ACHN (cell line): ENCODE results near the gene CDHR2.
A peak's percentile ranks its signal among the peaks of the same experiment; 100 is the strongest.

Experiments used
- DNase-seq: peaks from one replicate; pipeline ENCODE4 v3.0.0-alpha.2; 2015
- in situ Hi-C: cut with HindIII; loops from 2 replicates; pipeline ENCODE4 v1.10.0; 2017; ENCODE audit warnings: low sequenced_read_pairs, low pct_ligation_motif_present, low pct_unique_long_range_greater_than_20kb

CDHR2 gene

GRCh38 chr5:176559683-176560082 lies 10.5 kb downstream of the CDHR2 start:
- in situ Hi-C loops, result no loop called here
- DNase-seq, result no peak

DNA sequence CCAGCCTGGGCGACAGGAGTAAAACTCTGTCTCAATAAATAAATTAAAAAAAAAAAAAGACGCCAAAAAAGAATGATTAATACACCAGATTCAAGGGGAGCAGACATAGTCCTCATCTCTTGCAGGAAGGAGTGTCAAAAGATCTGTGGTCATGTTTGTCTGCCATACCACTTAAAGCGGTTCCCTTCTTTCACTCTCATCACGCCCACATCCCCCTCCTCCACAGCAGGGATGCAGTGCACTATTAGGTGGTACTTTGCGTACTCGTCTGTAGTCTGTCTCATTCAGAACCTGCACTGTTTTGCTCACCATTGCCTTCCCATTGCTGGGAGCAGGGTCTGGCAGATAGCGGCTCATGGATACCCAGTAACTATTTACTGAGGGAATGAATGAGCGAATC lies 11.2 kb downstream of the CDHR2 start:
- no peak for DNase-seq
- in situ Hi-C loops, result no loop called here

GRCh38 chr5:176561259-176561658 lies 12.1 kb downstream of the CDHR2 start:
- DNase-seq, result no peak
- in situ Hi-C loops, result no loop called here

GRCh38 chr5:176562189-176562588 lies 13.0 kb downstream of the CDHR2 start:
- DNase-seq, result no peak

GRCh38 chr5:176564002-176564401 lies 14.9 kb downstream of the CDHR2 start:
- no peak for DNase-seq
- in situ Hi-C loops, result no loop called here

More at GRCh38 chr5:176562189-176562588, 13.0 kb downstream of the CDHR2 start:
- in situ Hi-C loops, result no loop called here

GRCh38 chr5:176565760-176566288 lies 16.7 kb downstream of the CDHR2 start:
- in situ Hi-C loops, result no loop called here
- no peak for DNase-seq

GRCh38 chr5:176568657-176569056 lies 19.5 kb downstream of the CDHR2 start:
- in situ Hi-C loops, result no loop called here
- no peak for DNase-seq

DNA sequence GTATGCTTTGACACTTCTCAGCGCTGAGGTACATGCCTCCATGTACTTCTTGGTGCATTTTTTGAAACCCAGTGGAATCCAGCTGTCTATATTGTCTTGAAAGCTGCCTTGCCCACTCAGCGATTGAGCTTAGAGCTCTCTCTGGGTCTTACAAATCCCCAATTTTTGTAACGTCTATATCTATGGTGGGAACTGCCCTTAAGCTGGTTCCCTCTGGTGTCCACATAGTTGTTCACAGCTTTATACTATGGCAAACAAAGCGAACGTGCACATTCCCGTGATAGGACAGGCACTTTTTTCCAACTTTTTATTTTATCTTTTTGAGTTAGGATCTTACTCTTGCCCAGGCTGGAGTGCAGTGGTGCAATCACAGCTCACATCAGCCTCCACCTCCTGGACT lies 20.9 kb downstream of the CDHR2 start:
- no peak for DNase-seq
- in situ Hi-C loops, result no loop called here

DNA sequence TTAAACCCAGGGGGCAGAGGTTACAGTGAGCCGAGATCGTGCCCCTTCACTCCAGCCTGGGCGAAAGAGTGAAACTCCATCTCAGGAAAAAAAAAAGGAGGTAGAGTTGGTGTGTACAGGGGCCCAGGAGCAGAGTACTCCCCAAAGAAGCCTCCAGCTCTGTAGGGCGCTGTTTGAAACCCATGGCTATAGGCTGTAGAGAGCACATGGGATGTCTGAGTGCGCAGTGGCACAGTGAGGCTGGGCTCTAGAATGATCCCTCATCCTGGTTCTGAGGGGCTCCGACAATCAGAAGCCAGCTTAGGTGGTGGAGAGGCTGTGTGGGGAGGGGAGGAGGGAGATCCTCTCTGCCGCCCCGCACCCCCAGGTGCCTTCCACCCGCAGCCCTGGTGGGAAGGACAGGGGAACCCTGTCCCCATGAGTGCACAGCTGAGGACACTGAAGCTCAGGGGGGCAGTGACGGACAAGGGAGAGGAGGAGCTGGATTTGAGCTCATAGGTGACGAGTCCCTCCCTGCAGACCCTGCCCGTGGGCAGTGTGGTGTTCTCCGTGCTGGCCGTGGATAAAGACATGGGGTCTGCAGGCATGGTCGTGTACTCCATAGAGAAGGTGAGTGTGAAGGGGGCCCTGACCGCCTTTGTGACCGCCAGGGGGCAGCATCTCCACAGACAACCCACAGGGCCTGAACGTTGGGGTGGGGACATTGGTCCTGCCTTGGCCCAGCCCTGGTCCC lies 24.6 kb downstream of the CDHR2 start:
- DNase-seq, result peak; percentile 42
- in situ Hi-C loops, result no loop called here

DNA sequence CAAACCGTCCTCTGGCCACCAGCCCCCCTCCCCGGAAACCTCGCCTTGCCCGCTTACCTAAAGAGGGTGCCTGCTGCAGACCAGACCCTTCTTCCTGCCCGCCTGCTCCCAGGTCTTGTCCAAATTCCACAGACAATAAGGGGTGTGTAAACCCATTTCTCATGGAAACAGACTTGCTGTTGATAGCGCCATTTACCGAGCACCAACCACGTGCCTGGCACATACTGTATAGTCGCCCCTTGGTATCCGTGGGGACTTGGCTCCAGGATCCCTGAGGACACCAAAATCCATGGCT lies 25.1 kb downstream of the CDHR2 start:
- DNase-seq, result no peak
- in situ Hi-C loops, result no loop called here

DNA sequence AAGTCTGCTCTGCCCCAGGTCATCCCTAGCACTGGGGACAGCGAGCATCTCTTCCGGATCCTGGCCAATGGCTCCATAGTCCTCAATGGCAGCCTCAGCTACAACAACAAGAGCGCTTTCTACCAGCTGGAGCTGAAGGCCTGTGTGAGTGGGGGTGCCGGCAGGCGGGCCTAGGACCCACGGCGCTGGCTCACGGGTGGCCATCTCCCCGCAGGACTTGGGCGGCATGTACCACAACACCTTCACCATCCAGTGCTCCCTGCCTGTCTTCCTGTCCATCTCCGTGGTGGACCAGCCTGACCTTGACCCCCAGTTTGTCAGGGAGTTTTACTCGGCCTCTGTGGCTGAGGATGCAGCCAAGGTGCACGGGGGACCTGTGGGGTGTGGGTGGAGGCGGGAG lies 25.9 kb downstream of the CDHR2 start:
- in situ Hi-C loops, result no loop called here
- DNase-seq, result no peak

DNA sequence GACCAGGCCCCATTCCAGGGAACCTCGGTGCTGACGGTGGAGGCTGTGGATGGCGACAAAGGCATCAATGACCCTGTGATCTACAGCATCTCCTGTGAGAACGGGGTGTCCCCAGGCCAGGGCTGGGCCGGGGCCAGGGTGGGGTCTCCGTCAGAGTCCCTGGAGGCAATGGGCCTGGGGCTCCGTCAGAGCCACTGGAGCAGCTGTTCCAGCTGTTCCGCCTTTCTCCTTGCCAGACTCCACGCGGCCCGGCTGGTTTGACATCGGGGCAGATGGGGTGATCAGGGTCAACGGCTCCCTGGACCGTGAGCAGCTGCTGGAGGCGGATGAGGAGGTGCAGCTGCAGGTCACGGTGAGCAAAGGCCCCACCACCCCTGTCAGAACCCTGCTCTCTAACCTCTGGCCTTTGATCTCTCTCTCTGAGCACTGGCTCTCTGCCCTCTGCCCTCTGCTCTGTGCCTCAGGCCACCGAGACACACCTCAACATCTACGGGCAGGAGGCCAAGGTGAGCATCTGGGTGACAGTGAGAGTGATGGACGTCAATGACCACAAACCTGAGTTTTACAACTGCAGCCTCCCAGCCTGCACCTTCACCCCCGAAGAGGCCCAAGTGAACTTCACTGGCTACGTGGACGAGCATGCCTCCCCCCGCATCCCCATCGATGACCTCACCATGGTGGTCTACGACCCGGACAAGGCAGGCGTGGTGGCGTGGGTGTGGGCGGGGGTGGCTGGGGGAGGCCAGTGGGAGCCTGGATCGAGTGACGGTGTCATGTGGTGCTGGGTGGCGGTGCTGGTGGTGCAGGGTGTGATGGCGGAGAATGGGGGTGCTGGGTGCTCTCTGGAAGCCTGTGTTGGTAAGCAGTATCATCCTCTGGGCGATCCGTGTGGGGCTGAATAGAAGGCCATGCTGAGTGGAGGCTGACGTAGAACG lies 26.6 kb downstream of the CDHR2 start:
- in situ Hi-C loops, result no loop called here
- no peak for DNase-seq

GRCh38 chr5:176577312-176578176 lies 28.4 kb downstream of the CDHR2 start:
- in situ Hi-C loops, result no loop called here
- no peak for DNase-seq

DNA sequence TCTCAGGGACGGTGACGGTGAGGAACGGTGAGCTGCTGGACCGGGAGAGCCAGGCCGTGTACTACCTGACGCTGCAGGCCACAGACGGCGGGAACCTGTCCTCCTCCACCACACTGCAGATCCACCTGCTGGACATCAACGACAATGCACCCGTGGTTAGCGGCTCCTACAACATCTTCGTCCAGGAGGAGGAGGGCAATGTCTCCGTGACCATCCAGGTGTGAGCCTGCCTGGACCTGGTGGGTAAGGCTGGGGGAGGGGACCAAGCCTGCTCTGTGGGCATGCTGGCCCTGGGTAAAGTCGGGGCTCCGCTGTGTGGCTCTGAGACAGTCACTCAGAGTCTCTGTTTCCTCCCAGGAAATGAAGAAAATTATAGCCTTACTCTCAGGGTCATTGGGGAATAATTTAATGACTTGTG lies 29.3 kb downstream of the CDHR2 start:
- in situ Hi-C loops, result no loop called here
- peak; percentile 14 for DNase-seq

- no peak for DNase-seq
- in situ Hi-C loops, result no loop called here
These were observed 30.2 kb downstream of the CDHR2 start for GRCh38 chr5:176579323-176579722.

DNA sequence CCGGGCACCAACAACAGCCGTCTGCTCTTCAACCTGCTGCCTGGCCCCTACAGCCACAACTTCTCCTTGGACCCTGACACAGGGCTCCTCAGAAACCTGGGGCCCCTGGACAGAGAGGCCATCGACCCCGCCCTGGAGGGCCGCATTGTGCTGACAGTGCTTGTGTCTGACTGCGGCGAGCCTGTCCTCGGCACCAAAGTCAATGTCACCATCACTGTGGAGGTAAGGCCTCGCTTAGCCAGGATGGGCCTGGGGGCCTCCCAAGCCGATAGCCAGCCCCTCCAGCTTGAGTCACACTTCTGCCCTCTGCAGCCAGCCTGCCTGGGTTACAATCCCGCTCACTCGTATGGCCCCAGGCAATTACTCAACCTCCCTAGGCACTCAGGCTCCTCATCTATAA lies 32.2 kb downstream of the CDHR2 start:
- DNase-seq, result no peak
- in situ Hi-C loops, result no loop called here

DNA sequence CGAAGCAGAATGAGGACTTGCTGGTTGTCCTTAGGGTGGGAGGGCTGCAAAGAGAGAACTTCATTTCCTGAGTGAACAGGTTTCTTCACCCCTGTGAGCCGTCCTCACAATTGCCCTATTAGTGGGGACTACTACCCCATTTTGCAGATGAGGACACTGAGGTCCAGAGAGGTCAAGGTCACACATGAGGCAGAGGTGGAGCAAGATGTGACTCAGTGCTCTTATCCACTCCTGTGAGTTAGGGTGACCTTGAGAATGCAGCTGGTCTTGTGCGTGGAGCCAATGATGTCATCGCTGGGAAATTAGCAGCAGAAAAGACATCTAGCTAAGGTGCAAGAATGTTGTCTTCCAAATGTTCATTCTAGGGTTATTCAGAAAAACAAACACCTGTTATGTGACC lies 33.9 kb downstream of the CDHR2 start:
- in situ Hi-C loops, result no loop called here
- DNase-seq, result no peak

DNA sequence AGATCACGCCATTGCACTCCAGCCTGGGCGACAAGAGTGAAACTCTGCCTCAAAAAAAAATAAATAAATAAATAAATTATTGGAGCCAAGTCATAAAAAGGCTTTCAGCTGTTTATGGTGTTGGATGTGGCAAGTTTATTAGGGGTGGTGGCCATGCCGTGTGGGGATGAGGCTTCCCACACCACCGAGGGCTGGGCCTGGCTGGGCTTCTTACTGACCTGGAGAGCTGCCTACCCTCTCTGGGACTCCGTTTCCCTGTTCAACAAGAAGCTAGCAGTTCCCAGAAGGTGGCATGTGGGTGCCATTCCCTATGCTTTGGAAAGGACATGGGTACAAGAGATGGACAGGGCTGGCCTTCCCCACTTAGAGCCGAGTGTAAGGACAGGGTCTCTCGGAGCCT lies 38.3 kb downstream of the CDHR2 start:
- in situ Hi-C loops, result no loop called here
- DNase-seq, result no peak

- in situ Hi-C loops, result no loop called here
- DNase-seq, result no peak
These were observed 39.2 kb downstream of the CDHR2 start for GRCh38 chr5:176588297-176588696.
